ENCODE measurements around the gene FRMD1. TPM values are rescaled to one million over a fixed set of nuclear protein-coding genes. Genes with fewer than 3 reads are reported as not detected.

FRMD1 gene
- not detected for polyA plus RNA-seq (2013)

DNA sequence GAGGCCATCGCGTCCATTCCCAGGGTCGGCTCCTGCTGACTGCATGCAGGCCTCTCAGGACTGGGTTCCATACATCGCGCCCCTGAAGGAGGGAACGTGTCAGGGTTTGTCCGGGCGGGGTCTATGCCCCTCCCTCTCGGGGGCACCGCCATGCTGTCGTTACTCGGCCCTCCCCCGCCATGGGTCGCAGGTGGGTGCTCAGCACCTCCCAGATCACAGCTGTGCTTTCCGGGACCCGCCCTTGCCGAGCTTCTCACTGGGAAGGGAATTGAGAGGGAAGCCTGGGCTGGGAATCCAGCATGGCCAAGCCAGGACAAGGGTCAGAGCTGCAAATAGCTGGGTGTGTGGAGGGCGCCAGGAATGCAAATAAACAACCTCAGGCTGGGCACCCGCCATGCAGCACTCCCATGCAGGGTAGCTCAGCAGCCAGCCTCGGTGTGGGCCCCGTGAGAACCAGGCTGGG lies at the start of gene FRMD1:
Gene FRMD1, minus strand, starts transcription at position 270 of the 463 bp plus-strand sequence. Its CDS starts 118 bp downstream, at position 152.
- Histone ChIP-seq H3K4me1 (ENCODE audit: control extremely low read depth in 1 of 4, control insufficient read depth in 4 of 4, insufficient read depth in 4 of 4, low read length in 3 of 4) (no peaks in the 10 kb centered on the region), H3K27ac (ENCODE audit: insufficient read depth in 1 of 2, low read depth in 1 of 2, low read length in 2 of 2, poor library complexity in 1 of 2, severe bottlenecking in 2 of 2) (no peak within 1 kb of the TSS), H3K27me3 (replicated peaks in 2 of 5; ENCODE audit: control insufficient read depth in 4 of 5, insufficient read depth in 5 of 5, low read length in 4 of 5) (peaks cover 0 to 13% (median 1%) of the 10 kb centered on the region in 5 experiments), H3K36me3 (ENCODE audit: control insufficient read depth in 4 of 4, insufficient read depth in 4 of 4, low read length in 3 of 4) (no peaks in the 10 kb centered on the region), H3K4me3 (ENCODE audit: control insufficient read depth in 1 of 7, extremely low read depth in 1 of 7, insufficient read depth in 4 of 7, low read depth in 2 of 7, low read length in 6 of 7) (no peak within 1 kb of the TSS), H3K9me3 (ENCODE audit: control extremely low read depth in 1 of 5, control insufficient read depth in 4 of 5, insufficient read depth in 2 of 5, low read depth in 1 of 5, low read length in 4 of 5) (peaks cover 0 to 14% (median 2%) of the 10 kb centered on the region in 5 experiments)
- ChIA-PET CTCF (no interaction called here), POLR2A (no interaction called here)
- DNase-seq, result no peak
- whole genome bisulfite sequencing (ENCODE audit: insufficient coverage), result 97% methylated on average over 16 of the region's 21 CpGs

DNA sequence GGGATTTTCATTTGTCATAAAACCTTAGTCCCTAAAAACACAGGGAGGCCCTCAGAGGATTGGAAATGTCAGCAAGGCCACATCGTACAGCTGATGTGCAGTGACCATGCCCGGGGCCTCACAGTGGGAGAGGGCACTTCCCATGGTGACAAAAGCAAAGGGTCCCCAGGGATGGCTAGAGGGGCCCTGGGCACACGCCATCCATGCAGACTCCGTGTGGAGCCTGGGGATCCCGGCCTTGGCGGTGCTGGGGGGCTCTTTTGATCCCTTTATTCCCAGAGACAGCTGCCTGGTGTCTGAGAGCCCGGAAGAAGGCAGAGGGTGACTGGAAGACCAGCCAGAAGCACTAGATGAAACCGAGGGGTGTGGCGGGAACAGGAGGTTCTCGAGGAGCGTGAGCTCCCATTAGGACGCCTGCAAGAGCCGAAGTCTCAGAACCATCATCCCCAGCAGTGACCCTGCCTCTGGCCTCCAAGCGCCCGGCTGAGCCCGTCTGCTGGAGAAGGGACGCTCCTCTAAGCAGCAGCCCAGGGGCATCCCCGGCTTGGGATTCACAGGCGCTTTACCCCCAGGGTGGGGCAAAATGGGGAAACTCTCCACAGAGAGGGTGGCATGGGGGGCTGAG lies 49.1 kb upstream of the FRMD1 start:
- ChIA-PET POLR2A (no interaction called here), CTCF (interaction anchor here (1.0 kb wide), 1 partner anchor 20 kb away, joined by 3 read pairs; no protein-coding TSS in a partner anchor)
- WGBS (ENCODE audit: insufficient coverage), result 94% methylated on average over 15 of the region's 19 CpGs
- DNase-seq, result no peak
- no peak overlapping the region for H3K27ac ChIP-seq (ENCODE audit: insufficient read depth in 1 of 2, low read depth in 1 of 2, low read length in 2 of 2, poor library complexity in 1 of 2, severe bottlenecking in 2 of 2)
- H3K36me3 ChIP-seq (ENCODE audit: control insufficient read depth in 4 of 4, insufficient read depth in 4 of 4, low read length in 3 of 4), result no peaks in the 10 kb centered on the region
- no peak overlapping the region for H3K4me3 ChIP-seq (ENCODE audit: control insufficient read depth in 1 of 7, extremely low read depth in 1 of 7, insufficient read depth in 4 of 7, low read depth in 2 of 7, low read length in 6 of 7)
- no peaks in the 10 kb centered on the region for H3K9me3 ChIP-seq (ENCODE audit: control extremely low read depth in 1 of 5, control insufficient read depth in 4 of 5, insufficient read depth in 2 of 5, low read depth in 1 of 5, low read length in 4 of 5)
- H3K4me1 ChIP-seq (ENCODE audit: control extremely low read depth in 1 of 4, control insufficient read depth in 4 of 4, insufficient read depth in 4 of 4, low read length in 3 of 4), result peaks cover 0 to 6% (median 0%) of the 10 kb centered on the region in 4 experiments
- peaks cover 0 to 38% (median 16%) of the 10 kb centered on the region in 5 experiments for H3K27me3 ChIP-seq (replicated peaks in 2 of 5; ENCODE audit: control insufficient read depth in 4 of 5, insufficient read depth in 5 of 5, low read length in 4 of 5)

DNA sequence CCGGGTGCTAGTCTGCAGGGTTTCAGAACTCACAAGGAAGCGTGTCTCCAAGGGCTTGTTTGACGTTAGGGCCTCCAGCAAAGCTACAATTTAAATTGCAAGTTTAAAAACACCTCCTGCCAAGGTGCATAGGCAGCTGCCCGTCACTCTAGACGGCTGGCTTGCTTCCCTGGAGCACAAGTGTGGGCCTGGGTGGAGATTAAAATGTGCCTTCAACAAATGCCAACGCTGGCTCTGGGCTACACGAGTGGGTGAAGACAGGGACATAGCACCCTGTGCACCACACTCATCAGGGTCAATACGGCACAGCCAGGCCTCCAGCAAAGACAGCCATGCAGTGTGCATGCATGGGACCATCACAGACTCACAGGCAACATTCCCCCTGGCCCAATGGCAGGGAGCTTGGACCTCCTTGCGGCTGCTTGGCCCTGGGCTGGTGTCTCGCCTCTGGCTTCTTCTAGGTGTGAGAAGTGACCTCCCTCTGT lies 48.4 kb upstream of the FRMD1 start:
- 91% methylated on average over 9 of the region's 10 CpGs for WGBS (ENCODE audit: insufficient coverage)
- Histone ChIP-seq H3K36me3 (ENCODE audit: control insufficient read depth in 4 of 4, insufficient read depth in 4 of 4, low read length in 3 of 4) (no peaks in the 10 kb centered on the region), H3K27me3 (replicated peaks in 2 of 5; ENCODE audit: control insufficient read depth in 4 of 5, insufficient read depth in 5 of 5, low read length in 4 of 5) (peaks cover 0 to 31% (median 9%) of the 10 kb centered on the region in 5 experiments), H3K4me3 (ENCODE audit: control insufficient read depth in 1 of 7, extremely low read depth in 1 of 7, insufficient read depth in 4 of 7, low read depth in 2 of 7, low read length in 6 of 7) (no peak overlapping the region), H3K4me1 (ENCODE audit: control extremely low read depth in 1 of 4, control insufficient read depth in 4 of 4, insufficient read depth in 4 of 4, low read length in 3 of 4) (peaks cover 0 to under 1% (median 0%) of the 10 kb centered on the region in 4 experiments), H3K27ac (ENCODE audit: insufficient read depth in 1 of 2, low read depth in 1 of 2, low read length in 2 of 2, poor library complexity in 1 of 2, severe bottlenecking in 2 of 2) (no peak overlapping the region), H3K9me3 (ENCODE audit: control extremely low read depth in 1 of 5, control insufficient read depth in 4 of 5, insufficient read depth in 2 of 5, low read depth in 1 of 5, low read length in 4 of 5) (peaks cover 0 to 4% (median 0%) of the 10 kb centered on the region in 5 experiments)
- no peak for DNase-seq
- CTCF ChIA-PET, result no interaction called here
- POLR2A ChIA-PET, result no interaction called here

DNA sequence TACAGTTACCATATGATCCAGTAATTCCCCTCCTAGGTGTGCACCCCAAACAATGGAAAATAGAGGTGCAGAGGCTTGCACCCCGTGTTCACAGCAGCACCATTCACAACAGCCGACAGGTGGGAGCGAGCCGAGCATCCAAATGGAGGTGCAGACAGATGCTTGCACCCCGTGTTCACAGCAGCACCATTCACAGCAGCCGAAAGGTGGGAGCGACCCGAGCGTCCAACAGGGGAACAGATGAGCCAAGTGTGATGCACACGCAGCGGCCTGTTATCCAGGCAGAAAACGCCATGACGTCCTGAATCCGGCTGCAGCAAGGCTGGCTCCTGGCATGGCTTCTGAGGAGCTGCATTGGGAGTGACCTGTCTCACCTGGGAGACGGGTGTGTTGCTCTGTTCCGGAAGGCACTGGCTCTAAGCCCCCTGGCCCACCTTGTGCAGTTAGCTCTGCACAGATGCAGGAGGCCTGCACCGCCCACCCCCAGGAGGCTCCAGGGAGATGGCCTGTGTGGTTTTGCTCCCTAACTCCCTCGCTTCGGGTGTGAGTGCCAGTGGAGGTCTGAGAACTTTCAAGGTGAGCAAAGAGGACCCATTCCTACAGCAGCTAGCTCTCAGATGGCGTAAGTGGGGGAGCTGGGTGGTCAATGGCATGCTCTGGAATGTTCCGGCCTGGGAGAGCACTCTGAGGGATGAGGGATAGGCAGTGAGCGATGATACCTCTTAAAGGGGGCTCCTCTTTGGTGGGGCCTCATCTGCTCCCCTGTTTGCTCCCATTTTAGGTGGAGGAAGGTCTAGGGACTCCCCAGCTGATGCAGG lies 47.8 kb upstream of the FRMD1 start:
- no peak for DNase-seq
- 98% methylated on average over 22 of the region's 22 CpGs for WGBS (ENCODE audit: insufficient coverage)
- no peak overlapping the region for H3K4me3 ChIP-seq (ENCODE audit: control insufficient read depth in 1 of 7, extremely low read depth in 1 of 7, insufficient read depth in 4 of 7, low read depth in 2 of 7, low read length in 6 of 7)
- H3K27me3 ChIP-seq (replicated peaks in 2 of 5; ENCODE audit: control insufficient read depth in 4 of 5, insufficient read depth in 5 of 5, low read length in 4 of 5), result peaks cover 0 to 27% (median 6%) of the 10 kb centered on the region in 5 experiments
- CTCF ChIA-PET, result no interaction called here
- POLR2A ChIA-PET, result no interaction called here
- H3K9me3 ChIP-seq (ENCODE audit: control extremely low read depth in 1 of 5, control insufficient read depth in 4 of 5, insufficient read depth in 2 of 5, low read depth in 1 of 5, low read length in 4 of 5), result peaks cover 0 to 8% (median 0%) of the 10 kb centered on the region in 5 experiments
- no peak overlapping the region for H3K27ac ChIP-seq (ENCODE audit: insufficient read depth in 1 of 2, low read depth in 1 of 2, low read length in 2 of 2, poor library complexity in 1 of 2, severe bottlenecking in 2 of 2)
- H3K4me1 ChIP-seq (ENCODE audit: control extremely low read depth in 1 of 4, control insufficient read depth in 4 of 4, insufficient read depth in 4 of 4, low read length in 3 of 4), result no peaks in the 10 kb centered on the region
- no peaks in the 10 kb centered on the region for H3K36me3 ChIP-seq (ENCODE audit: control insufficient read depth in 4 of 4, insufficient read depth in 4 of 4, low read length in 3 of 4)

DNA sequence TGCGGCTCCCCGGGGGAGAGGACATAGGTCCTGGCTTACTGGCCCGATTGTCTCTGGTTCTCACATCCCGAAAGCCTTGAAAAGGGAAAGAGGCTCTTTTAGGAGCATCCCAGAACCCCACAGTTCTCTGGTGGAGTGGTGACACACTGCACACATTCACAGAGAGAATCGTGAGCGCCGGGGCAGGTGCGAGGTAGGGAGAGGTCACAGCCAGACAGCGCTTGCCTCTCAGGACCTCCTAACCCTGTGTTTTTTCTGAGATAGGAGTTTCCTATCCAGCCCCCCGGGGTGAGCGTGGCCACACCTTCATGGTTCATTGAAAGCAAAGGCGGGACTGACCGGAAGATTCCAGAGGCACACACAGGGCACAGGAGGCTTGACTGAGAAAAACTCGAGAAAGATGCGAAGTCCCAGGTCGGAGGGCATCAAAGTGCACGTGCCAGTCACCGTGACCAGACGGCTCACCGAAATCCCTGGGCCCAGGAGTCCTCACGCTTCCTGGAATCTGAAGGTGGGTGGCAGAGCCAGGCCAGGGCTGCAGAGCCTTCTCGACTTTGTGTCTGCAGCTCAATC lies 46.5 kb upstream of the FRMD1 start:
- POLR2A ChIA-PET, result no interaction called here
- CTCF ChIA-PET, result no interaction called here
- peaks cover 0 to 8% (median 0%) of the 10 kb centered on the region in 5 experiments for H3K9me3 ChIP-seq (ENCODE audit: control extremely low read depth in 1 of 5, control insufficient read depth in 4 of 5, insufficient read depth in 2 of 5, low read depth in 1 of 5, low read length in 4 of 5)
- no peaks in the 10 kb centered on the region for H3K4me1 ChIP-seq (ENCODE audit: control extremely low read depth in 1 of 4, control insufficient read depth in 4 of 4, insufficient read depth in 4 of 4, low read length in 3 of 4)
- no peaks in the 10 kb centered on the region for H3K36me3 ChIP-seq (ENCODE audit: control insufficient read depth in 4 of 4, insufficient read depth in 4 of 4, low read length in 3 of 4)
- no peak overlapping the region for H3K27ac ChIP-seq (ENCODE audit: insufficient read depth in 1 of 2, low read depth in 1 of 2, low read length in 2 of 2, poor library complexity in 1 of 2, severe bottlenecking in 2 of 2)
- no peak overlapping the region for H3K4me3 ChIP-seq (ENCODE audit: control insufficient read depth in 1 of 7, extremely low read depth in 1 of 7, insufficient read depth in 4 of 7, low read depth in 2 of 7, low read length in 6 of 7)
- no peak for DNase-seq
- 87% methylated on average over 22 of the region's 22 CpGs for WGBS (ENCODE audit: insufficient coverage)
- H3K27me3 ChIP-seq (replicated peaks in 2 of 5; ENCODE audit: control insufficient read depth in 4 of 5, insufficient read depth in 5 of 5, low read length in 4 of 5), result peaks cover 0 to 15% (median 2%) of the 10 kb centered on the region in 5 experiments

DNA sequence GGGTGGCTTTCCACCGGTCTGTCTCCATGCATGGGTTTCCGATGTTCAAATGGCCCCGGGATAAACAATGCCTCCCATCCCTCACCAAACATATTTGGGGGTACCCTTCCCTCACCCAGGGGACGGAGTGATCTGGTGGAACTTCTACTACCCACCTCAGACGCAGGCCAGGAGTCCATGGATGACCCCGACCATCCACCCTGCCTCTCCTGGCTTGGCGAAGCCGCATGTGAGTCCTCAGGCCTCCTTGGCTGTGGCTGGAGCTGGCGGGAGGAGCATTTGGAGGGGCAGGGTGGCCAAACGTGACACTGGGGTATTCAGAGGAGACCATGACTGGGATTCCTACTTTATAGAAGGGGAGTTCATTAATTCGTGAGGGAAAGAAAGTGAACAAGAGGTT lies 45.9 kb upstream of the FRMD1 start:
- POLR2A ChIA-PET, result no interaction called here
- no peak overlapping the region for H3K4me3 ChIP-seq (ENCODE audit: control insufficient read depth in 1 of 7, extremely low read depth in 1 of 7, insufficient read depth in 4 of 7, low read depth in 2 of 7, low read length in 6 of 7)
- no peaks in the 10 kb centered on the region for H3K4me1 ChIP-seq (ENCODE audit: control extremely low read depth in 1 of 4, control insufficient read depth in 4 of 4, insufficient read depth in 4 of 4, low read length in 3 of 4)
- 89% methylated on average over 7 of the region's 11 CpGs for WGBS (ENCODE audit: insufficient coverage)
- peaks cover 0 to 8% (median 0%) of the 10 kb centered on the region in 5 experiments for H3K9me3 ChIP-seq (ENCODE audit: control extremely low read depth in 1 of 5, control insufficient read depth in 4 of 5, insufficient read depth in 2 of 5, low read depth in 1 of 5, low read length in 4 of 5)
- H3K27ac ChIP-seq (ENCODE audit: insufficient read depth in 1 of 2, low read depth in 1 of 2, low read length in 2 of 2, poor library complexity in 1 of 2, severe bottlenecking in 2 of 2), result no peak overlapping the region
- H3K27me3 ChIP-seq (replicated peaks in 2 of 5; ENCODE audit: control insufficient read depth in 4 of 5, insufficient read depth in 5 of 5, low read length in 4 of 5), result peaks cover 0 to 9% (median 2%) of the 10 kb centered on the region in 5 experiments
- no peaks in the 10 kb centered on the region for H3K36me3 ChIP-seq (ENCODE audit: control insufficient read depth in 4 of 4, insufficient read depth in 4 of 4, low read length in 3 of 4)
- DNase-seq, result no peak
- CTCF ChIA-PET, result no interaction called here

Measured in common myeloid progenitor, CD34-positive (primary cell).